ENCODE results near the gene STIM2. TPM values are rescaled to one million over a fixed set of nuclear protein-coding genes. Genes with fewer than 3 reads are reported as not detected.

Gene STIM2
- polyA plus RNA-seq, 2 donors, result 3.4 to 5.1 TPM

- Histone ChIP-seq H3K36me3 (ENCODE audit: control insufficient read depth in 2 of 2, insufficient read depth in 2 of 2, low read length in 1 of 2) (no peaks in the 10 kb centered on the region), H3K4me3 (ENCODE audit: low read depth in 1 of 2, low read length in 2 of 2) (no peak overlapping the region), H3K27me3 (ENCODE audit: control insufficient read depth in 1 of 2, insufficient read depth in 2 of 2, low read length in 2 of 2) (no peaks in the 10 kb centered on the region), H3K9me3 (ENCODE audit: control insufficient read depth in 2 of 2, insufficient read depth in 1 of 2, low read depth in 1 of 2, low read length in 1 of 2) (no peaks in the 10 kb centered on the region), H3K27ac (ENCODE audit: low read depth in 2 of 2, low read length in 1 of 2) (no peak overlapping the region), H3K4me1 (ENCODE audit: control insufficient read depth in 2 of 2, insufficient read depth in 2 of 2, low read length in 1 of 2) (no peaks in the 10 kb centered on the region)
- WGBS, 2 donors, result 86 to 88% methylated on average over 2 of the region's 2 CpGs
These were observed 76.5 kb downstream of the STIM2 start for GRCh38 chr4:26937139-26937538.

- Histone ChIP-seq H3K27me3 (ENCODE audit: control insufficient read depth in 1 of 2, insufficient read depth in 2 of 2, low read length in 2 of 2) (no peaks in the 10 kb centered on the region), H3K9me3 (ENCODE audit: control insufficient read depth in 2 of 2, insufficient read depth in 1 of 2, low read depth in 1 of 2, low read length in 1 of 2) (no peaks in the 10 kb centered on the region), H3K27ac (ENCODE audit: low read depth in 2 of 2, low read length in 1 of 2) (no peak overlapping the region), H3K4me3 (ENCODE audit: low read depth in 1 of 2, low read length in 2 of 2) (no peak overlapping the region), H3K36me3 (ENCODE audit: control insufficient read depth in 2 of 2, insufficient read depth in 2 of 2, low read length in 1 of 2) (no peaks in the 10 kb centered on the region), H3K4me1 (ENCODE audit: control insufficient read depth in 2 of 2, insufficient read depth in 2 of 2, low read length in 1 of 2) (no peaks in the 10 kb centered on the region)
- 75 to 92% methylated on average over 3 of the region's 3 CpGs for WGBS, 2 donors
These were observed 76.9 kb downstream of the STIM2 start for GRCh38 chr4:26937567-26937966.

- Histone ChIP-seq H3K36me3 (ENCODE audit: control insufficient read depth in 2 of 2, insufficient read depth in 2 of 2, low read length in 1 of 2) (no peaks in the 10 kb centered on the region), H3K9me3 (ENCODE audit: control insufficient read depth in 2 of 2, insufficient read depth in 1 of 2, low read depth in 1 of 2, low read length in 1 of 2) (no peaks in the 10 kb centered on the region), H3K27ac (ENCODE audit: low read depth in 2 of 2, low read length in 1 of 2) (no peak overlapping the region), H3K27me3 (ENCODE audit: control insufficient read depth in 1 of 2, insufficient read depth in 2 of 2, low read length in 2 of 2) (no peaks in the 10 kb centered on the region), H3K4me1 (ENCODE audit: control insufficient read depth in 2 of 2, insufficient read depth in 2 of 2, low read length in 1 of 2) (no peaks in the 10 kb centered on the region), H3K4me3 (ENCODE audit: low read depth in 1 of 2, low read length in 2 of 2) (no peak overlapping the region)
- WGBS, 2 donors, result 67 to 71% methylated on average over 2 of the region's 2 CpGs
These were observed 77.9 kb downstream of the STIM2 start for GRCh38 chr4:26938516-26938915.

- Histone ChIP-seq H3K27me3 (ENCODE audit: control insufficient read depth in 1 of 2, insufficient read depth in 2 of 2, low read length in 2 of 2) (no peaks in the 10 kb centered on the region), H3K27ac (ENCODE audit: low read depth in 2 of 2, low read length in 1 of 2) (no peak overlapping the region), H3K9me3 (ENCODE audit: control insufficient read depth in 2 of 2, insufficient read depth in 1 of 2, low read depth in 1 of 2, low read length in 1 of 2) (no peaks in the 10 kb centered on the region), H3K4me1 (ENCODE audit: control insufficient read depth in 2 of 2, insufficient read depth in 2 of 2, low read length in 1 of 2) (no peaks in the 10 kb centered on the region), H3K36me3 (ENCODE audit: control insufficient read depth in 2 of 2, insufficient read depth in 2 of 2, low read length in 1 of 2) (no peaks in the 10 kb centered on the region), H3K4me3 (ENCODE audit: low read depth in 1 of 2, low read length in 2 of 2) (no peak overlapping the region)
- 90 to 95% methylated on average over 1 of the region's 1 CpG for WGBS, 2 donors
These were observed 81.3 kb downstream of the STIM2 start for GRCh38 chr4:26941951-26942350.

- no peaks in the 10 kb centered on the region for H3K36me3 ChIP-seq (ENCODE audit: control insufficient read depth in 2 of 2, insufficient read depth in 2 of 2, low read length in 1 of 2)
- 55 to 56% methylated on average over 2 of the region's 2 CpGs for WGBS, 2 donors
- no peaks in the 10 kb centered on the region for H3K4me1 ChIP-seq (ENCODE audit: control insufficient read depth in 2 of 2, insufficient read depth in 2 of 2, low read length in 1 of 2)
- H3K9me3 ChIP-seq (ENCODE audit: control insufficient read depth in 2 of 2, insufficient read depth in 1 of 2, low read depth in 1 of 2, low read length in 1 of 2), result no peaks in the 10 kb centered on the region
- no peak overlapping the region for H3K4me3 ChIP-seq (ENCODE audit: low read depth in 1 of 2, low read length in 2 of 2)
- no peaks in the 10 kb centered on the region for H3K27me3 ChIP-seq (ENCODE audit: control insufficient read depth in 1 of 2, insufficient read depth in 2 of 2, low read length in 2 of 2)
- H3K27ac ChIP-seq (ENCODE audit: low read depth in 2 of 2, low read length in 1 of 2), result no peak overlapping the region
These were observed 82.2 kb downstream of the STIM2 start for GRCh38 chr4:26942871-26943270.

- H3K9me3 ChIP-seq (ENCODE audit: control insufficient read depth in 2 of 2, insufficient read depth in 1 of 2, low read depth in 1 of 2, low read length in 1 of 2), result no peaks in the 10 kb centered on the region
- H3K36me3 ChIP-seq (ENCODE audit: control insufficient read depth in 2 of 2, insufficient read depth in 2 of 2, low read length in 1 of 2), result no peaks in the 10 kb centered on the region
- H3K4me1 ChIP-seq (ENCODE audit: control insufficient read depth in 2 of 2, insufficient read depth in 2 of 2, low read length in 1 of 2), result no peaks in the 10 kb centered on the region
- H3K4me3 ChIP-seq (ENCODE audit: low read depth in 1 of 2, low read length in 2 of 2), result no peak overlapping the region
- no peaks in the 10 kb centered on the region for H3K27me3 ChIP-seq (ENCODE audit: control insufficient read depth in 1 of 2, insufficient read depth in 2 of 2, low read length in 2 of 2)
- no peak overlapping the region for H3K27ac ChIP-seq (ENCODE audit: low read depth in 2 of 2, low read length in 1 of 2)
- WGBS, 2 donors, result 70 to 73% methylated on average over 5 of the region's 5 CpGs
These were observed 82.8 kb downstream of the STIM2 start for GRCh38 chr4:26943391-26943790.

GRCh38 chr4:26945794-26946193 is 85.2 kb downstream of the STIM2 start:
- H3K36me3 ChIP-seq (ENCODE audit: control insufficient read depth in 2 of 2, insufficient read depth in 2 of 2, low read length in 1 of 2), result no peaks in the 10 kb centered on the region
- no peak overlapping the region for H3K27ac ChIP-seq (ENCODE audit: low read depth in 2 of 2, low read length in 1 of 2)
- H3K27me3 ChIP-seq (ENCODE audit: control insufficient read depth in 1 of 2, insufficient read depth in 2 of 2, low read length in 2 of 2), result no peaks in the 10 kb centered on the region
- WGBS, 2 donors, result 96 to 98% methylated on average over 2 of the region's 2 CpGs
- H3K4me1 ChIP-seq (ENCODE audit: control insufficient read depth in 2 of 2, insufficient read depth in 2 of 2, low read length in 1 of 2), result no peaks in the 10 kb centered on the region
- H3K9me3 ChIP-seq (ENCODE audit: control insufficient read depth in 2 of 2, insufficient read depth in 1 of 2, low read depth in 1 of 2, low read length in 1 of 2), result no peaks in the 10 kb centered on the region
- H3K4me3 ChIP-seq (ENCODE audit: low read depth in 1 of 2, low read length in 2 of 2), result no peak overlapping the region

- Histone ChIP-seq H3K9me3 (ENCODE audit: control insufficient read depth in 2 of 2, insufficient read depth in 1 of 2, low read depth in 1 of 2, low read length in 1 of 2) (no peaks in the 10 kb centered on the region), H3K4me1 (ENCODE audit: control insufficient read depth in 2 of 2, insufficient read depth in 2 of 2, low read length in 1 of 2) (no peaks in the 10 kb centered on the region), H3K27ac (ENCODE audit: low read depth in 2 of 2, low read length in 1 of 2) (no peak overlapping the region), H3K36me3 (ENCODE audit: control insufficient read depth in 2 of 2, insufficient read depth in 2 of 2, low read length in 1 of 2) (no peaks in the 10 kb centered on the region), H3K4me3 (ENCODE audit: low read depth in 1 of 2, low read length in 2 of 2) (no peak overlapping the region), H3K27me3 (ENCODE audit: control insufficient read depth in 1 of 2, insufficient read depth in 2 of 2, low read length in 2 of 2) (no peaks in the 10 kb centered on the region)
- WGBS, 2 donors, result 84 to 90% methylated on average over 8 of the region's 8 CpGs
These were observed 86.7 kb downstream of the STIM2 start for GRCh38 chr4:26947318-26947717.

GRCh38 chr4:26950446-26950845 is 89.8 kb downstream of the STIM2 start:
- Histone ChIP-seq H3K9me3 (ENCODE audit: control insufficient read depth in 2 of 2, insufficient read depth in 1 of 2, low read depth in 1 of 2, low read length in 1 of 2) (no peaks in the 10 kb centered on the region), H3K4me1 (ENCODE audit: control insufficient read depth in 2 of 2, insufficient read depth in 2 of 2, low read length in 1 of 2) (no peaks in the 10 kb centered on the region), H3K27me3 (ENCODE audit: control insufficient read depth in 1 of 2, insufficient read depth in 2 of 2, low read length in 2 of 2) (no peaks in the 10 kb centered on the region), H3K27ac (ENCODE audit: low read depth in 2 of 2, low read length in 1 of 2) (no peak overlapping the region), H3K36me3 (ENCODE audit: control insufficient read depth in 2 of 2, insufficient read depth in 2 of 2, low read length in 1 of 2) (no peaks in the 10 kb centered on the region), H3K4me3 (ENCODE audit: low read depth in 1 of 2, low read length in 2 of 2) (no peak overlapping the region)

- WGBS, 2 donors, result 89 to 92% methylated on average over 2 of the region's 2 CpGs
- Histone ChIP-seq H3K27me3 (ENCODE audit: control insufficient read depth in 1 of 2, insufficient read depth in 2 of 2, low read length in 2 of 2) (no peaks in the 10 kb centered on the region), H3K9me3 (ENCODE audit: control insufficient read depth in 2 of 2, insufficient read depth in 1 of 2, low read depth in 1 of 2, low read length in 1 of 2) (no peaks in the 10 kb centered on the region), H3K27ac (ENCODE audit: low read depth in 2 of 2, low read length in 1 of 2) (no peak overlapping the region), H3K4me1 (ENCODE audit: control insufficient read depth in 2 of 2, insufficient read depth in 2 of 2, low read length in 1 of 2) (no peaks in the 10 kb centered on the region), H3K36me3 (ENCODE audit: control insufficient read depth in 2 of 2, insufficient read depth in 2 of 2, low read length in 1 of 2) (no peaks in the 10 kb centered on the region), H3K4me3 (ENCODE audit: low read depth in 1 of 2, low read length in 2 of 2) (no peak overlapping the region)
These were observed 92.2 kb downstream of the STIM2 start for GRCh38 chr4:26952891-26953290.

All from esophagus (tissue), 2 donors.